Right lung (tissue), 10 donors: Measurements from ENCODE around the gene PRR23B. TPM values are rescaled to one million over a fixed set of nuclear protein-coding genes. Genes with fewer than 3 reads are reported as not detected.
"Not testable (repeated sequence)": the region's sequence is repeated elsewhere in the genome, so short reads cannot be mapped to it uniquely, and the experiment has no call there.

Experiments
- DNase-seq, 2 donors: peaks; one replicate each; pipeline ENCODE4 v3.0.0-alpha.2; 2013
- long read RNA-seq, 8 donors: transcript quantifications; one replicate each; lab custom pipeline, GENCODE V29; 2026
- polyA plus RNA-seq, 5 donors: library from polyadenylated mRNA; unstranded; fragments of 120-200 nt; gene quantifications; one replicate each; pipeline versions ENCODE4 v1.2.1 to v1.2.3, GENCODE V29; 2013; ENCODE audit warnings: inconsistent platforms in 1 of 5, low replicate concordance in 1 of 5; ENCODE audit not compliant: insufficient read length in 5 of 5, insufficient read depth in 1 of 5

PRR23B gene
- polyA plus RNA-seq, result not detected
- long read RNA-seq, donor 1, result 0 reads
- long read RNA-seq, donor 2, result 0 reads
- long read RNA-seq, donor 3, result 0 reads
- long read RNA-seq, donor 4, result 0 reads
- long read RNA-seq, donor 5, result 0 reads
- long read RNA-seq, donor 6, result 0 reads
- long read RNA-seq, donor 7, result 0 reads
- long read RNA-seq, donor 8, result 0 reads

DNA sequence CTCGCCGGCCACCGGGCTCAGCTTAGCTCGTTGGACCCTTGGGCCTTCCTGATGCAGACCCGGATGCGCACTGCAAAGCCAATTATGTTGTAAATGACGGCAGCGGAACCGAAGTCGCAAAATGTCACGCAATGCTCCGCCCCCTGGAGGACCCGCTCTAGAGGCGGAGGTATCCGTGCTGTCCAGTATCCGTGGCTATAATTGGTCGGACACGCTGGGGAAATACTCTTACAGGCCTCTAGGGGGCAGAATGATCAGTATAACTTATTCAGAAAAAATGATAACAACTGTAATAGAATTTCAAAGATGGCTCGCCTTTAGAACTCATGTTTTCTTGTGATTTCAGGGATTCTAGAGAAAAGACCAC is at the start of gene PRR23B:
TSS of gene PRR23B (minus strand) at position 59 of the 367 bp plus-strand sequence. CDS start 265 bp downstream, outside the sequence.
- no peak for DNase-seq

DNA sequence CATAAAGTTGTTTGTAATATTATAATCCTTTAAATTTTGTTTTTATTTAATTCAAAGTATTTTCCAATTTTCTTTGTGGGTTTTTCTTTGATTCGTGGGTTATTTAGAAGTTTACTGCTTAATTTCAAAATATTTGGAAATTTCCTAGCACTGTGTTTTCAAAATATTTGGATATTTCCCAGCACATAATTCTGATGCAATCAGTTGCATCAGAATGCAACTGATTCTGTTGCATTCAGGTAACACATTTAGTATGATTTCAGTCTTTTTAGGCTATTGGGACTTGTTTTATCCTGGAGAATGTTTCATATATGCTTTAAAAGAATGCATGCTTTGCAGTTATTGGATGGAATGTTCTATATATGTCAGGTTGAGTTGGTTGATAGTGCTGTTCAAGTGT is 42.2 kb upstream of the PRR23B start:
- DNase-seq, result no peak

DNA sequence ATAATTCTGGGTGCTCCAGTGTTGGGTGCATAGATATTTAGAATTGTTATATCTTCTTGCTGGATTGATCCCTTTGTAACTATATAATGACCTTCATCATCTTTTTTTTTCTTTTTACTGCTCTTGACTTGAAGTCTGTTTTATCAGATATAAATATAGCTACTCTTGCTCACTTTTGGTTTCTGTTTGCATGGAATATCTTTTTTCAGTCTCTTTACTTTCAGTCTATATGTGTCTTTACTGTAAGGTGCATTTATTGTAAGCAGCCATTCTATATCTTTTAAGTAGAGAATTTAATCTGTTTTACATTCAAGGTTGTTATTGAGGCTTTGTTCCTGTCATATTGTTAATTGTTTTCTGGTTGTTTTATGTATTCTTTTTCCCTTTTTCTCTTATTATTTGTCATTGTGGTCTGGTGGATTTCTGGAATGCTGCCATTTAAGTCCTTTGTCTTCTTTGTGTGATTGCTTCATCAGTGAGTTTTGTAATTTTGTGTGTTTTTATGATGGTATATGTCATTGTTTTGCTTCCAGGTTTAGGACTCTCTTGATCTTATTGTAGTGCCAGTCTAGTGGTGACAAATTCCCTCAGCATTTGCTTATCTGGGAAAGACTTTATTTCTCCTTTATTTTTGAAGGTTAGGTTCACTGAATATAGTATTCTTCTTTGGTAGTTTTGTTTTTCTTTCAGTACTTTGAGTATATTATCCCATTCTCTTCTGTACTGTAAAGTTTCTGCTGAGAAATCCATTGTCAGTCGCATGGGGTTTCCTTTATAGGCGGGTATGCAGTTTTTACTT is 32.3 kb upstream of the PRR23B start:
- DNase-seq, result no peak

DNA sequence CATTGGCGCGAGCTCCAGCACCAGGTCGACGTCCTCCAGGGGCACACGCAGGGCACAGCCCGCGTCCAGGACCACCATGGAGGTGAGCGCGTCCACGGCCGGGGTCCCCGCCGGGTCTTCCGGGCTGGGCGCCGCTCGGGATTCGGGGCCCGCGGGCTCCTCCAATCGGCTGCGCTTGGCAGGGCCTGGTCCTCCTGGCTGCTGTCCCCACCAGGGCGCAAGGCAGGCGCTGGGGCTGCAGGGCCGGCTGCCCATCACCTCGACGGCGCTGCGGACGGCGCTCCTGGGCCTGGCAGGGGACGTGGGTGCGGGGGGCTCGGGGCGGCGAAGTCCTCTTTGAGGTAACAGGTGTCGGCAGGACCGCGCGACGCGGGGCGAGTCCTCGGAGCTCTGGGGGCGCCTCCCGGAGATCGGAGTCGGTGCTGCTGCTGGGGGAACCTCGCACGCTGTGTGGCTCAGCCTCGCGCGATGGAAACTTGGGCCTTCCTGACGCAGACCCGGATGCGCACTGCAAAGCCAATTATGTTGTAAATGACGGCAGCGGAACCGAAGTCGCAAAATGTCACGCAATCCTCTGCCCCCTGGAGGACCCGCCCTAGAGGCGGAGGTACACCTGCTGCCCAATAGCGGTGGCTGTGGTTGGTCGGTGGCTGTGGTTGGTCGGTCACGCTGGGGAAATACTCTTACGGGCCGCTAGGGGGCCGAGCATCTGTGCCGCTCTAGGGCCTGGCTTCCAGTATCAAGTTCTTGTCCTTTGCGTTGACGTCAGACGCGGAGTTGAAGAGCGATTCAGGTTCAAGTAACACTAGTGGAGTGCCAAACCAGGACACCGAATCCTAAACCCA is 23.9 kb upstream of the PRR23B start, which contains the start of gene PRR23C:
TSS of gene PRR23C (minus strand) at position 527 of the 845 bp plus-strand sequence. CDS start at position 255, 272 bp downstream.
- DNase-seq, result no peak

DNA sequence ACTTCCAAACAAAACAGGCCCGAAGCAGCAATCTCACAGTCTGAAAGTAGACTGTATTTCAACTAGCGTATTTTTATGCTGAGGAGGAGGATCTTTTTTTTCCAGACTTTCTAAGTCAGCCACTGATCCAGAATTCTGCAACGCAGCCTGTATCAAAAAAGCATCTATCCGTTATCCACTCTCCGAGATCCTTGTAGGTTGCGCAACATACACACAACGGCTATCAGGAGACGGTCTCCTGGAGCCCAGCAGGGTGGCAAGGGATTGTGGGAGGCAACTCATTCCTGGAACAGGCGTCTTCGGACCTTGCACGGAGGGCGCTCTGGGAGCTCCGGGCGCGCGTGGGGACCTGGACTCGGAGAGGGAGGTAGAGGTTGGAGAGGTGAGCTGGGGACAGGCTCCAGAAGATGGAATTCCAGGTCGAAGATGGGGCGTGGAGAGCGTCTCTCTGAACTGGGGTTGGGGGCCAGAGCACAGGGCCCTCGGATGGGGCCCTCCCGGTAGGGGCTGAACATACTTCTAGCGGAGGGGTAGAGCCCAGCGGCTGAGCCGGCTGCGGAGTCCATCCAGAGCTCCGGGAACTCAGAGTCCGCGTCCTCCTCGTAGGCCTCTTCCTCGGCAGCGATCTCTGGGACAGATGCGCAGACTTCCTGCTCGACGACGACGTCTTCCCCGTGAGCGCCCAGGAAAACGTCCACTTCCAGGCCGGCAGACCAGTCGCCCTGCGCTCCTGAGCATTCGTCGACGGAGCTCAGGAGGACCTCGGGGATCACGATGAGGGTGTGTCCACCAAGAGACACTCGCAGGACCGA is 23.0 kb upstream of the PRR23B start:
- no peak for DNase-seq

DNA sequence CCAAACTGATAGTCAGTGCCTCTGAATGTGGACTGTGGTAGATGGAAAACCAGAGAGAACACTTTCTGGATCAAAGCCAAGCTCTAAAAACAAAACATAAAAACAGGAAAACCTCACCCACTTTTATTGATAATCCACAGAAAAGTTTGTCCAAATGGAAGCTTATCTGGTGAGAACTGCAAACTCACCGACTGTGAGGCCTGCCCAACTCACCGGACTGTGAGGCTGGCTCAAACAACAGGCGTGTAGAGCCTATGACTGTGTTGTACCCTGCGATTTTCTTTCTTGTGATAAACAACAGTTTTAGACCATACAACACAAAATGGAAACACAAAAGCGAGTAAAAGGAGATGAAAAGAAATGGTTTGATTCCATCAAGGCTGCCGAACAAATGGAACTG is 16.8 kb upstream of the PRR23B start:
- no peak for DNase-seq

DNA sequence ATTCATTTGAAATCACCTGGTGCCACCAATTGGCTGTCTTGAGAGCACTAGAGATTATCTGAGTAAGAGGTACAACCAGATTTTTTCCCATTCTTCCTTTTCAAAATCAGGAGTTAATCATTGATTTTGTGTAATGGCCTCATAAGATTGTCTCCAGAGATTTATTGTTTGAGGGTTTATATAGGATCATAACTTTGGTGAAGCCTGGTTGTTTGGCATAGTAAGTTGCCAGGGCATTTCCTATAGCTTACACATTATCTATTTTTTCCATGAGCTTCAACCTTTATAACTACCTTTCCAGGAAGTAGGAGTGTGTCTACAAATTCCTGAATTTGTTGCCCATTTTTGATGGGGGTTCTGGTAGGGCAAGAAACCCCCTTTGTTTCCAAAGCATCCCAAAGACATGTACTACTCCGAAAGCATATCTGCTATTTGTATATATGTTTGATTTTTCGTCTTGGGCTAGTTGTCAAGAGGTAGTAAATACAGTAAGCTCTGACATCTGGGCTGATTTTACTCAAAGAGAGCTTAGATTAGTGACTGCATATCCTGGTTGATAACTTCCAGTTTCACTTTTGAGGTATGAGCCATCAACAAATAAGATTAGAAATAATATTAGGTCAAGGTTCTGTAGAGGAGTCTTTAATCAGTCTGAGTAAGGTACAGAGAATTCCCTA is 11.7 kb upstream of the PRR23B start:
- DNase-seq, result no peak

DNA sequence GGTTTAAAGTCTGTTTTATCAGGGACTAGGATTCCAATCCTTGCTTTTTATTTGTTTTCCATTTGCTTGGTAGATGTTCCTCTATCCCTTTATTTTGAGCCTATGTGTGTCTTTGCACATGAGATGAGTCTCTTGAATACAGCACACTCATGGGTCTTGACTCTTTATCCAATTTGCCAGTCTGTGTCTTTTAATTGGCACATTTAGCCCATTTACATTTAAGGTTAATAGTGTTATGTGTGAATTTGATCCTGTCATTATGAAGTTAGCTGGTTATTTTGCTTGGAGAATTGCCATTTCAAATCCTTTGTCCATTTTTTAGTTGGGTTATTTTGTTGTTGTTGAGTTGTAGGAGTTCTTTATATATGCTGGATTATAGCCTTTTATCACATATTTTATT is 9.8 kb upstream of the PRR23B start:
- DNase-seq, result not testable (repeated sequence)

DNA sequence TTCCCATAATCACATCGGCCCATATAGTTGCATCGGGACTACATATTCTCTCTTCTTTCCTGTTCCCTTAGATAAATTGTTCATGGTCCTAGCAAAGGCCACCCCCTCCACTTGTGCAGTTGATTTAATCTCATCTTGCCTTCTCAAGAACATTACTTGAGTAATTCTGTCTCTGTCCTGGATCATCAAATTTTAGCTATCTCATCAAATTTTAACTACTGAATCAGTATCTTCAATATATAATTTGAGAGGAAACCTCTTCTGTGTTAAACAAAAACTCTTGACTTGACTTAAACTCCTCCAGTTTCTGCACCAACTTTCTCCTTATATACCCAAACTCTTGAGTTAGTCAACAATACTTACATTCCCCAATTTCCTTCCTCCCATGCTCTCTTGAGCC is 4.2 kb upstream of the PRR23B start:
- DNase-seq, result no peak

DNA sequence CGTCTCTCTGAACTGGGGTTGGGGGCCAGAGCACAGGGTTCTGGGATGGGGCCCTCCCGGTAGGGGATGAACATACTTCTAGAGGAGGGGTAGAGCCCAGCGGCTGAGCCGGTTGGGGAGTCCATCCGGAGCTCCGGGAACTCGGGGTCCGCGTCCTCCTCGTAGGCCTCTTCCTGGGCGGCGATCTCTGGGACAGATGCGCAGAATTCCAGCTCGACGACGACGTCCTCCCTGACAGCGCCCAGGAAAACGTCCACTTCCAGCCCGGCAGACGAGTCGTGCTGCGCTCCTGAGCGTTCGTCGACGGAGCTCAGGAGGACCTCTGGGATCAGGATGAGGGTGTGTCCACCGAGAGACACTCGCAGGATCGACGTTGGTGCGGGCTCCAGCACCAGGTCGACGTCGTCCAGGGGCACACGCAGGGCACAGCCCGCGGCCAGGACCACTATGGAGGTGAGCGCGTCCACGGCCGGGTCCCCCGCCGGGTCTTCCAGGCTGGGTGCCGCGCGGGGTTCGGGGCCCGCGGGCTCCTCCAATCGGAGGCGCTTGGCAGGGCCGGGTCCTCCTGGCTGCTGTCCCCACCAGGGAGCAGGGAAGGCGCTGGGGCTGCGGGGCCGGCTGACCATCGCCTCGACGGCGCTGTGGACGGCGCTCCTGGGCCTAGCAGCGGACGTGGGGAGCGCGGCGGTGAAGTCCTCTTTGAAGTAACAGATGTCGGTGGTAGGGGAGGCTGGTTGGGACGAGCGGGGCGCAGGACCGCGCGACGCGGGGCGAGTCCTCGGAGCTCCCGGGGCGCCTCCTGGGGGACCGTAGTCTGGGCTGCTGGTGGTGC is 474 bp downstream of the PRR23B start:
- DNase-seq, result no peak

DNA sequence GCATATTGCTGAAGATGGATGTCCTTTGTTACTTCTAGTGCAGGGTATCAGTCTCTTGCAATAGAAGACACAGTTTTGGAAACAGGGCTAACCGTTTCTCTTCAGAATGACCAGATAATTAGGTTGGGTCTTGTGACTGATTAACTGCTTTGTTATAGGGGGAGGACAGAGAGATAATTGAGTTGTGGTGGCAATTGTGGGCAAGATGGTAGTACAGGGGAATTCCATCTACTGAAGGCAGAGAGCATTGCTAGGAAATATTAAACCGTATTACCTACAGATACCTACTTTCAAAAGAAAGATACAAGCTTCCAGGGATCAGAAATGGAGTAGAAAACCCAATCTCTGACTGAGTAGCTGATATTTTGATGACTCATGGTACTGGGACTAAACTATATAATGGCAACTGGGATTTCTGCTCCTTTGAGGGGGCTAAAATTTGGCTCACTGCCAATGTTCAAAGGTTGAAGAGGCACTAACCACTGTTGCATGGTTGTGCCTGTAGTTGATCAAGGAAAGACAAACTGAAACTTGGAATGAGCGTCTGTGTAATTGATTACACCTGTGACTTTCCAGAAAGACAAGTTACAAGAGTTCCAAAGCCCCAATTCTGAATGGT is 4.2 kb downstream of the PRR23B start:
- no peak for DNase-seq

DNA sequence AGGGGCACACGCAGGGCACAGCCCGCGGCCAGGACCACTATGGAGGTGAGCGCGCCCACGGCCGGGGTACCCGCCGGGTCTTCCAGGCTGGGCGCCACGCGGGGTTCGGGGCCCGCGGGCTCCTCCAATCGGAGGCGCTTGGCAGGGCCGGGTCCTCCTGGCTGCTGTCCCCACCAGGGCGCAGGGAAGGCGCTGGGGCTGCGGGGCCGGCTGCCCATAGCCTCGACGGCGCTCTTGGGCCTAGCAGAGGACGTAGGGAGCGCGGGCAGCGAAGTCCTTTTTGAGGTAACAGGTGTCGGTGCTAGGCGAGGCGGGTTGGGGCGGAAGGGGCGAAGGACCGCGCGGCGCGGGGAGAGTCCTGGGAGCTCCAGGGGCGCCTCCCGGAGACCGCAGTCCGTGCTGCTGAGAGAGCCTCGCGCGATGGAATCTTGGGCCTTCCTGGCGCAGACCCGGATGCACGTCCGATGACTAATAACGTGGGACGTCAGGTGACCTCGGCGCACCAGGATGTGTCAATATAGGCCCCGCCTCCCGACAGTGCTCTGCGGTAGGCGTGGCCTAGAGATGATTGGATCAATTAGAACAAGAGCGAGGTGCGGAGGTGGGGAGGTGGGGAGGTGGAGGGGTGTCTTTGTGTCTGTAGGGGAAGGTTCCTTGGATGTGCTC is 14.5 kb downstream of the PRR23B start, which contains the start of gene PRR23A:
TSS of gene PRR23A (minus strand) at position 218 of the 666 bp plus-strand sequence. CDS start at position 218, 0 bp downstream.
- no peak for DNase-seq

DNA sequence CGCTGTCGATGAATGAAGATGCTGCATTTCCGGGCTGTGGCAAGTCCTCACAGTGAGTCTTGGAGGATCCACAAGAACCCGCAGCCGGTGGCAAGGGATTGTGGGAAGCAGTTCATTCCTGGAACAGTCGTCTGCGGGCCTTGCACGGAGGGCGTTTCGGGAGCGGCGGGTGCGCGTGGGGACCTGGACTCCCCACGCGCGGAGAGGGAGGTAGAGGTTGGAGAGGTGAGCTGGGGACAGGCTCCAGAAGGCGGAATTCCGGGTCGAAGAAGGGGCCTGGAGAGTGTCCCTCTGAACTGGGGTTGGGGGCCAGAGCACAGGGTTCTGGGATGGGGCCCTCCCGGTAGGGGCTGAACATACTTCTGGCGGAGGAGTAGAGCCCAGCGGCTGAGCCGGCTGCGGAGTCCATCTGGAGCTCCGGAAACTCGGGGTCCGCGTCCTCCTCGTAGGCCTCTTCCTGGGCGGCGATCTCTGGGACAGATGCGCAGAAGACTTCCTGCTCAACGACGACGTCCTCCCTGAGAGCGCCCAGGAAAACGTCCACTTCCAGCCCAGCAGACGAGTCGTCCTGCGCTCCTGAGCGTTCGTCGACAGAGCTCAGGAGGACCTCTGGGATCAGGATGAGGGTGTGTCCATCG is 15.3 kb downstream of the PRR23B start:
- no peak for DNase-seq

DNA sequence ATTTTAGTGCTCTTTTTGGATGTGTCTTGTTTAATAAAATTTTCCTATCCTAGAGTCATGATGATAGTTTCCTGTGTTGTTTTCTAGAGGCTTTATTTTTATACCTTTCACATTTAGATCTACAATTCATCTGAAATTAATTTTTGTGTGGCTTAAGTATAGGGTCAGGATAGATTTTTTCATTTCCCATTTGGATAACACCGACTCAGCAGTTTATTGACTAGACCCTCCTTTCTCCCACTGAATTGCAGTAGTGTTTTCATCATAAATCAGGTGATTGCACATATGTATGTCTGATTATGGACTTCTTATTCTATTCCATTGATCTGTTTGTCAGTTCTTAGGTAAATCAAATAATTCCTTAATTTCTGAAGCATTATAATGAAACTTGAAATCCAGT is 25.0 kb downstream of the PRR23B start:
- no peak for DNase-seq

DNA sequence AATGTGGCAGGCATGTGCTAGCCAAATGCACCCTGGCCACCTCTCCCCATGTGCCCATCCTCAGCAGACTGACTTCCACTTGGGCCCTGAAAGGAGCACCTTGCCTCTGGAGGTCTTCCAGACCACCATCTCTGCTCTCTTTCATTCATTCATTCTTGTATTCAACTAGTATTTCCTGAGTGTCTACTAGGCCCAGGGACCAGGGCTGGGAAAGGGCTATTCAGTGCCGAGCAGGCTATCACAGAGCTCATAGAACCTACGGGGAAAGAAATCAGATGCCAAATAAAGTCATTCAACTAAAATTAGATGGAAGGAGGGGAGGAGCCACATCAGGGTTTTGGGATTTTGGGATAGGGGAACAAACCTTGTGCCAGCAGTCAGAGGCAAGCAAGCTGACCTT is 33.5 kb downstream of the PRR23B start:
- DNase-seq, result no peak

DNA sequence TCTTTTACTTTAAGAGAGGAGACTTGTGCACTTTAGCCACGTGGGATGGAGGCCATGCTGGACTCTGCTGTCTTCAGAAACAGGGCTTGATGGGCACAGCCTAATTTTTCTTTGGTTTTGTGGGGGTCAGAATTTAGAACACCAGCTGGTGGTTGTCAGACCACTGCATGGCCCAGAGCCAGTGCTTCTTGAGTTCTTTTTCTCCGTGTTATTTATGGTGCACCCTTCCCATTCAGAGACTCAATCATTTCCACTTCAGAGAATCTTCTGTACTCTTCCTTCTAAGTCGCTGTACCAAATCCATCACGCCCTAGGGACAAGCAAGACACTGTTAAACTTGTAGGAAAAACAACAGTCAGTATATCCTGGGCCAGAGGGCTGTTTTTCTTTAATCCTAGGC is 34.8 kb downstream of the PRR23B start:
- no peak for DNase-seq

DNA sequence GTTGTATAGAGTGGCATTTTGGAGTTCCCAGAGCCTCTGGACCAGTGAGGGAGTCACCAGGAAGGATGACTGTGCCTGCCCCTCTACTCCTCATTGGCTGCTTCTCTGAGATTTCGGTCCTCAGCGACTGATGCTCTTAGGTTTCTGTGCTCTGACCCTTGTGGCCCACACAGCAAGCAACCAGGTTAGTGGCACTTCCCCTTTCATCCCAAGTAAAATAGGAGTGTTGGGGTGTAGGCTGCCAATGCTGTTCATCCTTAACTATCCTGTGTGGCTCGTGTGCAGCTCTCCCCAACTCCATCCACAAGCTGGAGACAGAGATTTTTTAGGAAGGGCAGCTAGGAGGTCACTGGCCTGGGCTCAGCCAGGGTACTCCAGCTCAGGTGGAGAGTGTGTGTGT is 35.9 kb downstream of the PRR23B start:
- no peak for DNase-seq

DNA sequence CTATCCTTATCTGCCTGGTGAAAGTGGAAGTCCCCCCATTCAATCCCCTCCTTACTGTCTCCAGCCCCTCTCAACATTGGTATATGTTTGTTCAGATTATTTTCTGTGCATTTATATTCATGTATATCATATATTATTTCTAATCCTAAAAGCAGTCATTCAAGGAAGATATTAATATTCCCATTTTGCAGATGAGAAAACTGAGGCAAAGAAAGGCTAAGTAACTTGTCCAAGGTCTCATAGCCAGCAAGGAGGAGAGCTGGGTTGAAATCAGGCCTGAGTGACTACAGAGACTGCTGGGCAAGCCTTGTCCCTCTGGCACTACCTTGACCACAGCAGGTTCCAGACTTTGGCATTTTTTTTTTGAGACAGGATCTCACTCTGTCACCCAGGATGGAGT is 44.7 kb downstream of the PRR23B start:
- no peak for DNase-seq
